ENCODE measurements around the gene ZNF276.

The ZNF276 gene

GRCh38 chr16:89711601-89712273 lies 9.6 kb upstream of the ZNF276 start:
- peak; percentile 60; the same call in 1 of the 2 replicates for TF ChIP-seq POLR2AphosphoS5 (IDR thresholded peaks at IDR 0.05; ENCODE audit: low read depth, low read length)
- TF ChIP-seq POLR2A (IDR thresholded peaks at IDR 0.05; ENCODE audit: low read depth, low read length), result no peak
- peak; percentile 61 for TF ChIP-seq TAF1 (IDR thresholded peaks at IDR 0.05; ENCODE audit: low read depth, low read length)
- DNase-seq (ENCODE audit: insufficient read length, low spot score) (peak; percentile 99), FAIRE-seq (peak; percentile 72)

- DNase-seq (ENCODE audit: insufficient read length, low spot score) (no peak), FAIRE-seq (no peak)
- TF ChIP-seq POLR2AphosphoS5 (IDR thresholded peaks at IDR 0.05; ENCODE audit: low read depth, low read length) (no peak), POLR2A (IDR thresholded peaks at IDR 0.05; ENCODE audit: low read depth, low read length) (no peak), TAF1 (IDR thresholded peaks at IDR 0.05; ENCODE audit: low read depth, low read length) (no peak)
Observed at GRCh38 chr16:89712274-89712781, 9.0 kb upstream of the ZNF276 start.

- TF ChIP-seq POLR2A (IDR thresholded peaks at IDR 0.05; ENCODE audit: low read depth, low read length), result no peak
- no peak for TF ChIP-seq SPI1 (IDR thresholded peaks at IDR 0.05; ENCODE audit: low read depth, low read length)
- no peak for TF ChIP-seq POU2F2 (IDR thresholded peaks at IDR 0.05; ENCODE audit: low read depth, low read length)
- no peak for TF ChIP-seq PAX5 (IDR thresholded peaks at IDR 0.05; ENCODE audit: insufficient read depth, low read length, severe bottlenecking)
- TF ChIP-seq TAF1 (IDR thresholded peaks at IDR 0.05; ENCODE audit: low read depth, low read length), result no peak
- TF ChIP-seq POLR2AphosphoS5 (IDR thresholded peaks at IDR 0.05; ENCODE audit: low read depth, low read length), result no peak
- no peak for FAIRE-seq
Observed at GRCh38 chr16:89716493-89716892, 4.8 kb upstream of the ZNF276 start.

GRCh38 chr16:89716916-89717687 lies 4.2 kb upstream of the ZNF276 start:
- FAIRE-seq, result no peak

More at GRCh38 chr16:89716493-89716892, 4.8 kb upstream of the ZNF276 start:
- DNase-seq (ENCODE audit: insufficient read length, low spot score), result no peak

GRCh38 chr16:89717688-89718505 lies 3.4 kb upstream of the ZNF276 start:
- no peak for FAIRE-seq
- TF ChIP-seq POLR2A (IDR thresholded peaks at IDR 0.05; ENCODE audit: low read depth, low read length), result no peak
- peak; percentile 34; the same call in 1 of the 2 replicates for TF ChIP-seq POLR2AphosphoS5 (IDR thresholded peaks at IDR 0.05; ENCODE audit: low read depth, low read length)
- no peak for DNase-seq (ENCODE audit: insufficient read length, low spot score)

More at GRCh38 chr16:89716916-89717687, 4.2 kb upstream of the ZNF276 start:
- TF ChIP-seq POLR2A (IDR thresholded peaks at IDR 0.05; ENCODE audit: low read depth, low read length) (no peak), SPI1 (IDR thresholded peaks at IDR 0.05; ENCODE audit: low read depth, low read length) (no peak), TAF1 (IDR thresholded peaks at IDR 0.05; ENCODE audit: low read depth, low read length) (no peak)
- no peak for DNase-seq (ENCODE audit: insufficient read length, low spot score)

GRCh38 chr16:89720551-89720812 lies 855 bp upstream of the ZNF276 start:
- TF ChIP-seq POLR2AphosphoS5 (IDR thresholded peaks at IDR 0.05; ENCODE audit: low read depth, low read length) (no peak), POLR2A (IDR thresholded peaks at IDR 0.05; ENCODE audit: low read depth, low read length) (no peak), TAF1 (IDR thresholded peaks at IDR 0.05; ENCODE audit: low read depth, low read length) (no peak), POU2F2 (IDR thresholded peaks at IDR 0.05; ENCODE audit: low read depth, low read length) (no peak), SPI1 (IDR thresholded peaks at IDR 0.05; ENCODE audit: low read depth, low read length) (no peak), PAX5 (IDR thresholded peaks at IDR 0.05; ENCODE audit: insufficient read depth, low read length, severe bottlenecking) (no peak)
- DNase-seq (ENCODE audit: insufficient read length, low spot score) (no peak), FAIRE-seq (peak; percentile 54)

- DNase-seq (ENCODE audit: insufficient read length, low spot score) (no peak), FAIRE-seq (peak; percentile 75)
- no peak for TF ChIP-seq POLR2A (IDR thresholded peaks at IDR 0.05; ENCODE audit: low read depth, low read length)
- no peak for TF ChIP-seq TAF1 (IDR thresholded peaks at IDR 0.05; ENCODE audit: low read depth, low read length)
- no peak for TF ChIP-seq PAX5 (IDR thresholded peaks at IDR 0.05; ENCODE audit: insufficient read depth, low read length, severe bottlenecking)
- TF ChIP-seq SPI1 (IDR thresholded peaks at IDR 0.05; ENCODE audit: low read depth, low read length), result no peak
- TF ChIP-seq POU2F2 (IDR thresholded peaks at IDR 0.05; ENCODE audit: low read depth, low read length), result no peak
- TF ChIP-seq POLR2AphosphoS5 (IDR thresholded peaks at IDR 0.05; ENCODE audit: low read depth, low read length), result no peak; the same call in 1 of the 2 replicates
Observed at GRCh38 chr16:89721546-89722391, 432 bp downstream of the ZNF276 start.

GRCh38 chr16:89722392-89723278 lies 1.3 kb downstream of the ZNF276 start:
- peak; percentile 56 for DNase-seq (ENCODE audit: insufficient read length, low spot score)
- peak; percentile 88 for FAIRE-seq
- TF ChIP-seq SPI1 (IDR thresholded peaks at IDR 0.05; ENCODE audit: low read depth, low read length) (no peak), POLR2A (IDR thresholded peaks at IDR 0.05; ENCODE audit: low read depth, low read length) (no peak; the same call in 1 of the 2 replicates), TAF1 (IDR thresholded peaks at IDR 0.05; ENCODE audit: low read depth, low read length) (no peak), POU2F2 (IDR thresholded peaks at IDR 0.05; ENCODE audit: low read depth, low read length) (no peak), PAX5 (IDR thresholded peaks at IDR 0.05; ENCODE audit: insufficient read depth, low read length, severe bottlenecking) (no peak), POLR2AphosphoS5 (IDR thresholded peaks at IDR 0.05; ENCODE audit: low read depth, low read length) (no peak)
